Panc1 (cell line): Measurements from ENCODE around the gene CDH23. TPM values are rescaled to one million over a fixed set of nuclear protein-coding genes. Genes with fewer than 3 reads are reported as not detected.

Source experiments
- ATAC-seq: fragments of 200-7000 bp; cut with Tn5 transposase; 2 replicates; pipeline ENCODE4 v1.9.1; 2020; ENCODE audit warnings: mild to moderate bottlenecking, moderate library complexity
- BruUV-seq: library from RNA; stranded (reverse); fragments of 400-500 nt; replicated peaks from 2 replicates; lab custom pipeline; 2021; lab: Mats Ljungman, UMichigan
- CTCF ChIA-PET: fragments of 300-600 bp; sonication (Branson Sonifier 250); formaldehyde crosslinking; loops from one replicate; lab custom pipeline; 2022; ENCODE audit warnings: antibody characterized with exemption; lab: Charles Lee
- POLR2A ChIA-PET: fragments of 300-600 bp; sonication (Branson Sonifier 250); formaldehyde crosslinking; loops from one replicate; lab custom pipeline; 2022; ENCODE audit warnings: antibody characterized with exemption; lab: Charles Lee
- DNase-seq: peaks from one replicate; pipeline ENCODE4 v3.0.0-alpha.2; 2010; ENCODE audit warnings: low read depth, low spot score
- H3K27ac ChIP-seq: 2 replicates; pipeline ENCODE4 v1.5.1; 2011; ENCODE audit warnings: mild to moderate bottlenecking, low read length, inconsistent platforms
- H3K27me3 ChIP-seq: fragments of 200-500 bp; sonication (Bioruptor generic); 2 replicates; pipeline ENCODE4 v1.6.0; 2014; ENCODE audit warnings: low read length, inconsistent platforms; ENCODE audit not compliant: control insufficient read depth, insufficient read depth
- H3K36me3 ChIP-seq: fragments of 200-500 bp; sonication (Bioruptor generic); 2 replicates; pipeline ENCODE4 v1.5.1; 2014; ENCODE audit warnings: inconsistent platforms, mild to moderate bottlenecking, low read length, moderate library complexity; ENCODE audit not compliant: control insufficient read depth, insufficient read depth
- H3K4me1 ChIP-seq: 2 replicates; pipeline ENCODE4 v1.5.1; 2011; ENCODE audit warnings: inconsistent platforms, mild to moderate bottlenecking, low read length, moderate library complexity; ENCODE audit not compliant: control insufficient read depth, insufficient read depth
- H3K4me3 ChIP-seq, 2 experiments: 2 replicates each; pipeline ENCODE4 v1.5.1; 2011 to 2012; ENCODE audit warnings: low read depth in 2 of 2, low read length in 2 of 2, mild to moderate bottlenecking in 2 of 2, inconsistent platforms in 1 of 2, moderate library complexity in 1 of 2
- H3K9me3 ChIP-seq: fragments of 200-500 bp; sonication (Bioruptor generic); 2 replicates; pipeline ENCODE4 v1.5.1; 2014; ENCODE audit warnings: low read depth, mild to moderate bottlenecking, inconsistent platforms, low read length, moderate library complexity; ENCODE audit not compliant: control insufficient read depth, insufficient read depth
- POLR2AphosphoS5 ChIP-seq: IDR thresholded peaks from 2 replicates; pipeline ENCODE4 v1.6.1; 2012; ENCODE audit warnings: mild to moderate bottlenecking, low read depth, low read length, moderate library complexity
- SIN3A ChIP-seq: IDR thresholded peaks from 2 replicates; pipeline ENCODE4 v1.6.1; 2012; ENCODE audit warnings: low read depth, mild to moderate bottlenecking, low read length, moderate library complexity, borderline replicate concordance; ENCODE audit not compliant: insufficient read depth
- TCF7L2 ChIP-seq: IDR thresholded peaks from 2 replicates; pipeline ENCODE4 v1.6.1; 2011; ENCODE audit warnings: mild to moderate bottlenecking, low read depth, low read length, inconsistent platforms
- in situ Hi-C: cut with HindIII; loops from 2 replicates; pipeline ENCODE4 v1.10.0; 2016; ENCODE audit warnings: low sequenced_read_pairs, low pct_unique_long_range_greater_than_20kb
- intact Hi-C: fragments of 100-400 bp; cut with micrococcal nuclease; formaldehyde crosslinking; loops from one replicate; pipeline ENCODE4 v1.10.0; 2022; ENCODE audit not compliant: unreplicated experiment
- total RNA-seq: library from RNA; stranded (reverse); gene quantifications from one replicate; pipeline ENCODE4 v1.2.1, GENCODE V29; 2021; ENCODE audit not compliant: unreplicated experiment
- TF ChIP-seq, protein P1 (sequence below): fragments of 450-650 bp; IDR thresholded peaks from 2 replicates; pipeline ENCODE4 v1.5.1; 2017; ENCODE audit warnings: mild to moderate bottlenecking
- TF ChIP-seq, protein P2 (sequence below), 2 experiments: IDR thresholded peaks; 2 replicates each; pipeline ENCODE4 v1.6.1; 2011 to 2012; ENCODE audit warnings: low read depth in 2 of 2, control low read depth in 1 of 2, low read length in 1 of 2, mild to moderate bottlenecking in 1 of 2, moderate library complexity in 1 of 2; ENCODE audit not compliant: insufficient read depth in 1 of 2

The CDH23 gene
- total RNA-seq, 1 experiment from 2014 or later = 2.7 TPM

- in situ Hi-C loops = no loop called here
- TF ChIP-seq POLR2AphosphoS5 (no peak), TCF7L2 (no peak), SIN3A (no peak)
- TF ChIP-seq, protein P1, sequence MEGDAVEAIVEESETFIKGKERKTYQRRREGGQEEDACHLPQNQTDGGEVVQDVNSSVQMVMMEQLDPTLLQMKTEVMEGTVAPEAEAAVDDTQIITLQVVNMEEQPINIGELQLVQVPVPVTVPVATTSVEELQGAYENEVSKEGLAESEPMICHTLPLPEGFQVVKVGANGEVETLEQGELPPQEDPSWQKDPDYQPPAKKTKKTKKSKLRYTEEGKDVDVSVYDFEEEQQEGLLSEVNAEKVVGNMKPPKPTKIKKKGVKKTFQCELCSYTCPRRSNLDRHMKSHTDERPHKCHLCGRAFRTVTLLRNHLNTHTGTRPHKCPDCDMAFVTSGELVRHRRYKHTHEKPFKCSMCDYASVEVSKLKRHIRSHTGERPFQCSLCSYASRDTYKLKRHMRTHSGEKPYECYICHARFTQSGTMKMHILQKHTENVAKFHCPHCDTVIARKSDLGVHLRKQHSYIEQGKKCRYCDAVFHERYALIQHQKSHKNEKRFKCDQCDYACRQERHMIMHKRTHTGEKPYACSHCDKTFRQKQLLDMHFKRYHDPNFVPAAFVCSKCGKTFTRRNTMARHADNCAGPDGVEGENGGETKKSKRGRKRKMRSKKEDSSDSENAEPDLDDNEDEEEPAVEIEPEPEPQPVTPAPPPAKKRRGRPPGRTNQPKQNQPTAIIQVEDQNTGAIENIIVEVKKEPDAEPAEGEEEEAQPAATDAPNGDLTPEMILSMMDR = no peak
- TF ChIP-seq, protein P2, sequence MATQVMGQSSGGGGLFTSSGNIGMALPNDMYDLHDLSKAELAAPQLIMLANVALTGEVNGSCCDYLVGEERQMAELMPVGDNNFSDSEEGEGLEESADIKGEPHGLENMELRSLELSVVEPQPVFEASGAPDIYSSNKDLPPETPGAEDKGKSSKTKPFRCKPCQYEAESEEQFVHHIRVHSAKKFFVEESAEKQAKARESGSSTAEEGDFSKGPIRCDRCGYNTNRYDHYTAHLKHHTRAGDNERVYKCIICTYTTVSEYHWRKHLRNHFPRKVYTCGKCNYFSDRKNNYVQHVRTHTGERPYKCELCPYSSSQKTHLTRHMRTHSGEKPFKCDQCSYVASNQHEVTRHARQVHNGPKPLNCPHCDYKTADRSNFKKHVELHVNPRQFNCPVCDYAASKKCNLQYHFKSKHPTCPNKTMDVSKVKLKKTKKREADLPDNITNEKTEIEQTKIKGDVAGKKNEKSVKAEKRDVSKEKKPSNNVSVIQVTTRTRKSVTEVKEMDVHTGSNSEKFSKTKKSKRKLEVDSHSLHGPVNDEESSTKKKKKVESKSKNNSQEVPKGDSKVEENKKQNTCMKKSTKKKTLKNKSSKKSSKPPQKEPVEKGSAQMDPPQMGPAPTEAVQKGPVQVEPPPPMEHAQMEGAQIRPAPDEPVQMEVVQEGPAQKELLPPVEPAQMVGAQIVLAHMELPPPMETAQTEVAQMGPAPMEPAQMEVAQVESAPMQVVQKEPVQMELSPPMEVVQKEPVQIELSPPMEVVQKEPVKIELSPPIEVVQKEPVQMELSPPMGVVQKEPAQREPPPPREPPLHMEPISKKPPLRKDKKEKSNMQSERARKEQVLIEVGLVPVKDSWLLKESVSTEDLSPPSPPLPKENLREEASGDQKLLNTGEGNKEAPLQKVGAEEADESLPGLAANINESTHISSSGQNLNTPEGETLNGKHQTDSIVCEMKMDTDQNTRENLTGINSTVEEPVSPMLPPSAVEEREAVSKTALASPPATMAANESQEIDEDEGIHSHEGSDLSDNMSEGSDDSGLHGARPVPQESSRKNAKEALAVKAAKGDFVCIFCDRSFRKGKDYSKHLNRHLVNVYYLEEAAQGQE (IDR thresholded peaks at IDR 0.05; ENCODE audit: insufficient read depth in 1 of 2, low read depth in 2 of 2, low read length in 1 of 2) = no peak
- H3K27ac ChIP-seq = no peak overlapping the region
- H3K4me1 ChIP-seq = no peaks in the 10 kb centered on the region
- no peaks in the 10 kb centered on the region for H3K27me3 ChIP-seq
- DNase-seq (no peak), ATAC-seq (no peak)
- ChIA-PET CTCF (no interaction called here), POLR2A (no interaction called here)
- H3K36me3 ChIP-seq = no peaks in the 10 kb centered on the region
- intact Hi-C loops = no loop called here
- no peak overlapping the region for H3K4me3 ChIP-seq
- no TSS peak for BruUV-seq
- H3K9me3 ChIP-seq = no peaks in the 10 kb centered on the region
These were observed 270.1 kb downstream of the CDH23 start for GRCh38 chr10:71666639-71667386.

- H3K4me3 ChIP-seq = no peak overlapping the region
- DNase-seq (no peak), ATAC-seq (no peak)
- no peaks in the 10 kb centered on the region for H3K4me1 ChIP-seq
- H3K27ac ChIP-seq = no peak overlapping the region
- CTCF ChIA-PET = no interaction called here
- in situ Hi-C loops (no loop called here), intact Hi-C loops (no loop called here)
- POLR2A ChIA-PET = no interaction called here
- H3K9me3 ChIP-seq = no peaks in the 10 kb centered on the region
- no peaks in the 10 kb centered on the region for H3K36me3 ChIP-seq
- TF ChIP-seq, protein P1 = no peak
- TF ChIP-seq TCF7L2 = no peak
- no peak for TF ChIP-seq POLR2AphosphoS5
- TF ChIP-seq, protein P2 (IDR thresholded peaks at IDR 0.05; ENCODE audit: insufficient read depth in 1 of 2, low read depth in 2 of 2, low read length in 1 of 2) = no peak
- TF ChIP-seq SIN3A = no peak
- no peaks in the 10 kb centered on the region for H3K27me3 ChIP-seq
- no TSS peak for BruUV-seq
These were observed 270.6 kb downstream of the CDH23 start for GRCh38 chr10:71667387-71667752.
